ENCODE data around the gene JAK1.

JAK1 gene

GRCh38 chr1:64917907-64918306, 48.4 kb downstream of the JAK1 start:
- peak; percentile 51 for FAIRE-seq

- FAIRE-seq, result peak; percentile 99
These were observed 49.0 kb downstream of the JAK1 start for GRCh38 chr1:64917328-64917861.

GRCh38 chr1:64915381-64916274, 50.7 kb downstream of the JAK1 start:
- FAIRE-seq, result peak; percentile 80

- FAIRE-seq, result no peak
These were observed 52.9 kb downstream of the JAK1 start for GRCh38 chr1:64913361-64914015.

- no peak for FAIRE-seq
These were observed 54.2 kb downstream of the JAK1 start for GRCh38 chr1:64912191-64912590.

GRCh38 chr1:64911326-64911725, 55.0 kb downstream of the JAK1 start:
- FAIRE-seq, result no peak

GRCh38 chr1:64909031-64909430, 57.3 kb downstream of the JAK1 start:
- FAIRE-seq, result no peak

- FAIRE-seq, result no peak
These were observed 57.8 kb downstream of the JAK1 start for GRCh38 chr1:64908575-64908974.

GRCh38 chr1:64906447-64906846, 59.9 kb downstream of the JAK1 start:
- no peak for FAIRE-seq

- FAIRE-seq, result no peak
These were observed 62.8 kb downstream of the JAK1 start for GRCh38 chr1:64903593-64903992.

GRCh38 chr1:64901663-64902062, 64.7 kb downstream of the JAK1 start:
- no peak for FAIRE-seq

GRCh38 chr1:64900916-64901315, 65.4 kb downstream of the JAK1 start:
- FAIRE-seq, result no peak

GRCh38 chr1:64898107-64898861, 68.1 kb downstream of the JAK1 start:
- peak; percentile 70 for FAIRE-seq

GRCh38 chr1:64896551-64896950, 69.8 kb downstream of the JAK1 start:
- no peak for FAIRE-seq

GRCh38 chr1:64895500-64895899, 70.8 kb downstream of the JAK1 start:
- FAIRE-seq, result no peak

GRCh38 chr1:64894438-64895196, 71.7 kb downstream of the JAK1 start:
- no peak for FAIRE-seq

- no peak for FAIRE-seq
These were observed 72.4 kb downstream of the JAK1 start for GRCh38 chr1:64893921-64894320.

GRCh38 chr1:64892576-64893573, 73.5 kb downstream of the JAK1 start:
- no peak for FAIRE-seq

GRCh38 chr1:64891448-64891825, 74.9 kb downstream of the JAK1 start:
- no peak for FAIRE-seq

- no peak for FAIRE-seq
These were observed 75.5 kb downstream of the JAK1 start for GRCh38 chr1:64890699-64891447.
